DOHH2 (cell line): ENCODE measurements around the gene IMMP2L.

Experiments
- H3F3A ChIP-seq: fragments of 200-600 bp; sonication (generic), shearing (Covaris generic); 2 replicates; pipeline ENCODE4 v1.6.0; 2016; ENCODE audit warnings: antibody characterized with exemption, mild to moderate bottlenecking; ENCODE audit not compliant: control insufficient read depth, insufficient read depth
- H3K27ac ChIP-seq: fragments of 200-600 bp; sonication (generic); 2 replicates; pipeline ENCODE4 v1.5.1; 2014; ENCODE audit warnings: low read depth, mild to moderate bottlenecking, low read length, moderate library complexity
- H3K27me3 ChIP-seq: fragments of 200-600 bp; sonication (generic); 2 replicates; pipeline ENCODE4 v1.6.1; 2014; ENCODE audit warnings: mild to moderate bottlenecking, low read length, mixed read lengths; ENCODE audit not compliant: control insufficient read depth
- H3K36me3 ChIP-seq: fragments of 200-600 bp; sonication (generic); 2 replicates; pipeline ENCODE4 v1.6.1; 2014; ENCODE audit warnings: mild to moderate bottlenecking, low read length, moderate library complexity, mixed read lengths; ENCODE audit not compliant: control insufficient read depth
- H3K4me1 ChIP-seq: fragments of 200-600 bp; sonication (generic); 2 replicates; pipeline ENCODE4 v1.6.1; 2014; ENCODE audit warnings: mild to moderate bottlenecking, low read length, mixed read lengths; ENCODE audit not compliant: control insufficient read depth
- H3K4me2 ChIP-seq: fragments of 200-600 bp; sonication (generic); 2 replicates; pipeline ENCODE4 v1.6.0; 2014; ENCODE audit warnings: mild to moderate bottlenecking, low read length, moderate library complexity
- H3K4me3 ChIP-seq: fragments of 200-600 bp; sonication (generic); 2 replicates; pipeline ENCODE4 v1.5.1; 2014; ENCODE audit warnings: mild to moderate bottlenecking, low read length, mixed read lengths
- H3K79me2 ChIP-seq: fragments of 200-600 bp; sonication (generic); 2 replicates; pipeline ENCODE4 v1.6.1; 2014; ENCODE audit warnings: mild to moderate bottlenecking, low read length, mixed read lengths; ENCODE audit not compliant: control insufficient read depth
- H3K9me2 ChIP-seq: fragments of 200-600 bp; sonication (generic); replicated peaks from 2 replicates; pipeline ENCODE4 v1.6.1; 2014; ENCODE audit warnings: mild to moderate bottlenecking, low read length, mixed read lengths; ENCODE audit not compliant: control insufficient read depth
- H3K9me3 ChIP-seq: fragments of 200-600 bp; sonication (generic); 2 replicates; pipeline ENCODE4 v1.6.1; 2014; ENCODE audit warnings: antibody characterized with exemption, low read length, mixed read lengths; ENCODE audit not compliant: control insufficient read depth, insufficient read depth
- H4K20me1 ChIP-seq: fragments of 200-600 bp; sonication (generic); 2 replicates; pipeline ENCODE4 v1.6.0; 2014; ENCODE audit warnings: low read depth, mild to moderate bottlenecking, antibody characterized with exemption, low read length, moderate library complexity; ENCODE audit not compliant: control insufficient read depth, insufficient read depth
- CTCF ChIP-seq: fragments of 200-600 bp; sonication (generic); IDR thresholded peaks from one replicate; pipeline ENCODE4 v1.5.1; 2014; ENCODE audit warnings: antibody characterized with exemption, mild to moderate bottlenecking, low read depth, low read length; ENCODE audit not compliant: poor library complexity, severe bottlenecking
- EZH2phosphoT487 ChIP-seq: fragments of 200-600 bp; sonication (generic); IDR thresholded peaks from 2 replicates; pipeline ENCODE4 v1.6.1; 2017; ENCODE audit warnings: borderline replicate concordance, mild to moderate bottlenecking, antibody characterized with exemption, low read length, moderate library complexity, mixed read lengths

IMMP2L gene

GRCh38 chr7:111093496-111093895, 468.8 kb downstream of the IMMP2L start:
- no peak overlapping the region for H3K4me3 ChIP-seq
- no peak overlapping the region for H3K4me2 ChIP-seq
- TF ChIP-seq EZH2phosphoT487 (no peak), CTCF (no peak)
- peaks cover 18% of the 10 kb centered on the region for H3K4me1 ChIP-seq
- no peaks in the 10 kb centered on the region for H3F3A ChIP-seq
- no peaks in the 10 kb centered on the region for H3K79me2 ChIP-seq
- no peaks in the 10 kb centered on the region for H3K9me2 ChIP-seq
- no peaks in the 10 kb centered on the region for H3K9me3 ChIP-seq
- H3K27ac ChIP-seq, result no peak overlapping the region
- no peaks in the 10 kb centered on the region for H3K27me3 ChIP-seq
- H3K36me3 ChIP-seq, result no peaks in the 10 kb centered on the region
- H4K20me1 ChIP-seq, result no peaks in the 10 kb centered on the region

DNA sequence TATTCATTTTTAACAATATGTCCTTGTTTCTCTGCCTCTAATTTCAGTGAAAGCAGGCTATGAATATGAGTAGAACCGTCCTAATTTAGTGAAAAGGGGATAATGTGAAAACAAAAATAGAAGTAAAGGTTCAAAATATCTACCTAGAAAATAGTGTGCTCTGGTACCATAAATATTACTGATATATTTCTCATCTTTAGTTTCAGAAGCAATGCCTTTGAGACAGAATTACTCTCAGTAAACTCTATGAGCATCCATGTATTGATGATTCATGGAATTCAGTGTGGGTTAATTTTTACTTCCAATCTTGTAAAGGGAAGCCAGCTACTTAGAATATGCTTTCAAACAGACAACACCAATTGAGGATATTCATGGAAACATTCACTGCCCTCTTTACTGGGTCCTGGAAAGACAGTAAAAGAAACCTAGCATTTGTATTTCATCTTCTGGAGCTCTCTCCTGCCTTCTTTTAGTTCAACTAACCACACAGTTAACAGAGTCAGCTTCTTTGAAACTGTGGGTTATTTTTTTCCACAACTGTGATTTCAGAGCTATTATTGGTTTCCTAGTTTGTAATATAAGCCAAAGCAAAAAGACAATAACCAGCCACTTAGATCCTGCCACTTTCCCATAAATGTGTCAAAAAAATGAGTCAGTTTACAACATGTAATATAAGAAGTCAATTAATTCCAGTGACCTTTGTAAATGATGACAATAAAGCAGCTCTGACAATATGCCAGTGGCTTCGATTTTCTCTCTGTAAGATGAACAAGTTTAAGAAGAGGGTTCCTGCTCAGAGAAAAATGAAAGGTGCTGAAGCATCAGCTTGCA, 469.7 kb downstream of the IMMP2L start:
- Histone ChIP-seq H3K36me3 (no peaks in the 10 kb centered on the region), H3K4me1 (peaks cover 16% of the 10 kb centered on the region), H3F3A (no peaks in the 10 kb centered on the region), H3K9me3 (no peaks in the 10 kb centered on the region), H3K4me2 (peak overlapping the region; percentile 19), H3K79me2 (no peaks in the 10 kb centered on the region), H3K9me2 (no peaks in the 10 kb centered on the region), H3K4me3 (no peak overlapping the region), H4K20me1 (no peaks in the 10 kb centered on the region), H3K27me3 (no peaks in the 10 kb centered on the region), H3K27ac (no peak overlapping the region)
- TF ChIP-seq EZH2phosphoT487 (no peak), CTCF (no peak)

GRCh38 chr7:111091593-111092358, 470.5 kb downstream of the IMMP2L start:
- TF ChIP-seq EZH2phosphoT487 (no peak), CTCF (no peak)
- H3K36me3 ChIP-seq, result no peaks in the 10 kb centered on the region
- no peaks in the 10 kb centered on the region for H3F3A ChIP-seq
- peak overlapping the region; percentile 19 for H3K4me2 ChIP-seq
- H4K20me1 ChIP-seq, result no peaks in the 10 kb centered on the region
- H3K27ac ChIP-seq, result no peak overlapping the region
- no peak overlapping the region; the same call in 1 of the 2 replicates for H3K4me3 ChIP-seq
- no peaks in the 10 kb centered on the region for H3K9me3 ChIP-seq
- H3K4me1 ChIP-seq, result peaks cover 18% of the 10 kb centered on the region
- no peaks in the 10 kb centered on the region for H3K79me2 ChIP-seq
- H3K27me3 ChIP-seq, result no peaks in the 10 kb centered on the region
- no peaks in the 10 kb centered on the region for H3K9me2 ChIP-seq
